Osteocyte (in vitro differentiated cells): ENCODE results near the gene LRRC27. TPM values are rescaled to one million over a fixed set of nuclear protein-coding genes. Genes with fewer than 3 reads are reported as not detected.

ENCODE experiments used
- DNase-seq: peaks from one replicate; pipeline ENCODE4 v3.0.0; 2021; ENCODE audit warnings: mixed read lengths; ENCODE audit not compliant: unreplicated experiment; ENCODE audit errors: extremely low spot score
- H3K27ac Mint-ChIP-seq: one replicate; pipeline ENCODE4 v1.8.0; 2021; ENCODE audit warnings: mild to moderate bottlenecking, mixed read lengths; ENCODE audit not compliant: unreplicated experiment
- H3K27me3 Mint-ChIP-seq: one replicate; pipeline ENCODE4 v1.8.0; 2021; ENCODE audit warnings: mixed read lengths; ENCODE audit not compliant: unreplicated experiment
- H3K36me3 Mint-ChIP-seq: one replicate; pipeline ENCODE4 v1.8.0; 2021; ENCODE audit warnings: mixed read lengths; ENCODE audit not compliant: unreplicated experiment
- H3K4me1 Mint-ChIP-seq: one replicate; pipeline ENCODE4 v1.8.0; 2021; ENCODE audit warnings: mixed read lengths; ENCODE audit not compliant: unreplicated experiment
- H3K4me3 Mint-ChIP-seq: one replicate; pipeline ENCODE4 v1.8.0; 2021; ENCODE audit warnings: mild to moderate bottlenecking, moderate library complexity, mixed read lengths; ENCODE audit not compliant: unreplicated experiment
- H3K9me3 Mint-ChIP-seq: one replicate; pipeline ENCODE4 v1.8.0; 2021; ENCODE audit warnings: mixed read lengths; ENCODE audit not compliant: unreplicated experiment
- total RNA-seq: library from RNA; stranded (reverse); gene quantifications from 2 replicates; pipeline ENCODE4 v1.2.1, GENCODE V29; 2021
- TF ChIP-seq, protein P1 (sequence below): fragments of 200-600 bp; sonication (generic); IDR thresholded peaks from 2 replicates; pipeline ENCODE4 v1.5.0; 2021; ENCODE audit warnings: antibody characterized with exemption, mild to moderate bottlenecking, moderate library complexity

LRRC27 gene
- total RNA-seq, 1 donor from 2014 or later = 18.9 TPM

DNA sequence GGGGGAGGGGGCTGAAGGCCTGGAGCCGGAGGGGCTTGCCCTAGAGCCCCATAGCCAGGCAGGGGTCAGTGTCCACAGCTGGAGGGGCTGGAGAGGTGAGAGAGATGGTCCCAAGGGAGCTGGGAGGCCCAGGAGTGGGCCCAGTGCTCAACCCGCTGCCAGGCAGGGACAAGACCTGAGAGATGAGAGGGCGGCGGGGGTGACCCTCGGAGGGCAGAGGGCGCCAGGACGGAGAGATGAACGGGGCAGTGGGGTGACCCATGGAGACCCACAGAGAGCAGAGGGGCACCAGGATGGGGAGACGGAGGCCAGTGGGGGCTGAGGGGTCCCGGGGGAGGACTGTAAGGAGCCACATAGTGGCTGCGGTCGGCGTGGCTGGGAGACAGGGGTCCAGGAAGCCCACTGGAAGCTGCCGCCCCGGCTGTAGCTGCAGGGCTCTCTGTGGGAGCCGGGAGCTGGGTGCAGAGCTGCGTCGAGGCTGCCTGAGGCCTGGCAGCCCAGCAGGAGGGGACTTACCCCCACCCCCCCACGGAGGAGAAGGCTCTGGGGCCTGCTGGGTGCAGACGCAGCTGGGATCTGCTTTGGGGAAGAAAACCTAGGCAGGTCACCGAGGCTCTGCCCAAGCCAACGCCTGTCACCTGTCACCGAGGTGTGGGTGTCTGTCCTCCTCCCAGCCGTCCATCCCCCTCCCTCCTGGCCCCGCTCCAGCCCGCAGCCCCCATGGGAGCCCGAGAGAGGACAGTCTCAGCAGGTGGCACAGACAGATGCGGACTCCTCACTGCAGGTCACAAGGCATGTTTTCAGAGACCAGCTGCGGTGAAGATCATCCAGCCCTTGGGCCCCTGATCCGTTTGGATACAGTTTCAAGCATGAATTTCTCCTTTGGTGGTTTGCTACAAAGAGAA is 90.1 kb downstream of the LRRC27 start:
- H3K36me3 Mint-ChIP-seq = no peaks in the 10 kb centered on the region
- no peaks in the 10 kb centered on the region for H3K27me3 Mint-ChIP-seq
- H3K9me3 Mint-ChIP-seq = no peaks in the 10 kb centered on the region
- peak overlapping the region; percentile 80 for H3K27ac Mint-ChIP-seq
- peaks cover 53% of the 10 kb centered on the region for H3K4me1 Mint-ChIP-seq
- DNase-seq = no peak
- TF ChIP-seq, protein P1, sequence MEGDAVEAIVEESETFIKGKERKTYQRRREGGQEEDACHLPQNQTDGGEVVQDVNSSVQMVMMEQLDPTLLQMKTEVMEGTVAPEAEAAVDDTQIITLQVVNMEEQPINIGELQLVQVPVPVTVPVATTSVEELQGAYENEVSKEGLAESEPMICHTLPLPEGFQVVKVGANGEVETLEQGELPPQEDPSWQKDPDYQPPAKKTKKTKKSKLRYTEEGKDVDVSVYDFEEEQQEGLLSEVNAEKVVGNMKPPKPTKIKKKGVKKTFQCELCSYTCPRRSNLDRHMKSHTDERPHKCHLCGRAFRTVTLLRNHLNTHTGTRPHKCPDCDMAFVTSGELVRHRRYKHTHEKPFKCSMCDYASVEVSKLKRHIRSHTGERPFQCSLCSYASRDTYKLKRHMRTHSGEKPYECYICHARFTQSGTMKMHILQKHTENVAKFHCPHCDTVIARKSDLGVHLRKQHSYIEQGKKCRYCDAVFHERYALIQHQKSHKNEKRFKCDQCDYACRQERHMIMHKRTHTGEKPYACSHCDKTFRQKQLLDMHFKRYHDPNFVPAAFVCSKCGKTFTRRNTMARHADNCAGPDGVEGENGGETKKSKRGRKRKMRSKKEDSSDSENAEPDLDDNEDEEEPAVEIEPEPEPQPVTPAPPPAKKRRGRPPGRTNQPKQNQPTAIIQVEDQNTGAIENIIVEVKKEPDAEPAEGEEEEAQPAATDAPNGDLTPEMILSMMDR = no peak
- peak overlapping the region; percentile 22 for H3K4me3 Mint-ChIP-seq

- H3K4me3 Mint-ChIP-seq = peak overlapping the region; percentile 10
- H3K27me3 Mint-ChIP-seq = no peaks in the 10 kb centered on the region
- no peak for DNase-seq
- peaks cover 49% of the 10 kb centered on the region for H3K4me1 Mint-ChIP-seq
- no peaks in the 10 kb centered on the region for H3K36me3 Mint-ChIP-seq
- H3K9me3 Mint-ChIP-seq = no peaks in the 10 kb centered on the region
- peak overlapping the region; percentile 63 for H3K27ac Mint-ChIP-seq
- TF ChIP-seq, protein P1 = no peak
Measured at GRCh38 chr10:132422903-132423825, 91.2 kb downstream of the LRRC27 start.

GRCh38 chr10:132423966-132424861 is 92.2 kb downstream of the LRRC27 start:
- Mint-ChIP-seq H3K27me3 (no peaks in the 10 kb centered on the region), H3K4me1 (peaks cover 39% of the 10 kb centered on the region), H3K36me3 (no peaks in the 10 kb centered on the region), H3K4me3 (no peak overlapping the region), H3K9me3 (no peaks in the 10 kb centered on the region), H3K27ac (no peak overlapping the region)
- TF ChIP-seq, protein P1 = no peak
- DNase-seq = no peak

DNA sequence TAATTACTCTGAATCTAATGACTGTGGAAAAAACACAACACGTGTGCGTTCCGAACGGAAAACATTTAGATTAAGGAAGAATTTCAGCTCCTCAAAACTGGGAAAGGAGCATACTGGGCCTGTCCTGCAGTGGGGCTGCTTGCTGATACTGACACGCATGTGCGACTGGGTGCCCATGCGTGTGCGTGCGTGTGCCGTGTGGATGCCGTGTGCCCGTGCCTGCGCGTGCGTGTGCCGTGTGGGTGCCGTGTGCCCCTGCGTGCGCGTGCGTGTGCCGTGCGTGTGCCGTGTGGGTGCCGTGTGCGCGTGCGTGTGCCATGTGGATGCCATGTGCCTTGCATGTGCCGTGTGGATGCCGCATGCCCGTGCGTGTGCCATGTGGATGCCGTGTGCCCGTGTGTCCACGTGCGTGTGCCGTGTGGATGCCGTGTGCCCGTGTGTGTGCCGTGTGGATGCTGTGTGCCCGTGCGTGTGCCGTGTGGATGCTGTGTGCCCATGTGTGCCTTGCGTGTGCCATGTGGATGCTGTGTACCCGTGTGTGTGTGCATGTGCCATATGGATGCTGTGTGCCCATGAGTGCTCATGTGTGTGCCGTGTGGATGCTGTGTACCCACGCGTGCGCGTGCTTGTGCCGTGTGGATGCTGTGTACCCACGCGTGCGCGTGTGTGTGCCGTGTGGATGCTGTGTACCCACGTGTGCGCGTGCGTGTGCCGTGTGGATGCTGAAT is 93.2 kb downstream of the LRRC27 start:
- H3K4me1 Mint-ChIP-seq = peaks cover 39% of the 10 kb centered on the region
- TF ChIP-seq, protein P1 = no peak
- no peak overlapping the region for H3K4me3 Mint-ChIP-seq
- H3K27me3 Mint-ChIP-seq = no peaks in the 10 kb centered on the region
- H3K9me3 Mint-ChIP-seq = no peaks in the 10 kb centered on the region
- H3K27ac Mint-ChIP-seq = no peak overlapping the region
- no peaks in the 10 kb centered on the region for H3K36me3 Mint-ChIP-seq
- DNase-seq = no peak
